Endodermal cell (in vitro differentiated cells): ENCODE results near the gene B4GALNT4. TPM values are rescaled to one million over a fixed set of nuclear protein-coding genes. Genes with fewer than 3 reads are reported as not detected.

ENCODE experiments used
- DNase-seq: peaks from one replicate; pipeline ENCODE4 v3.0.0-alpha.2; 2017
- H3K27ac ChIP-seq: 2 replicates; pipeline ENCODE4 v1.5.1; 2013; ENCODE audit warnings: mild to moderate bottlenecking, low read depth, low read length, moderate library complexity
- H3K27me3 ChIP-seq: 2 replicates; pipeline ENCODE4 v1.6.1; 2013; ENCODE audit warnings: mild to moderate bottlenecking, low read length, moderate library complexity; ENCODE audit not compliant: insufficient read depth, control insufficient read depth, poor library complexity, severe bottlenecking
- H3K36me3 ChIP-seq: 2 replicates; pipeline ENCODE4 v1.7.0; 2013; ENCODE audit warnings: mild to moderate bottlenecking, low read length, moderate library complexity; ENCODE audit not compliant: control insufficient read depth, insufficient read depth
- H3K4me1 ChIP-seq: one replicate; pipeline ENCODE4 v1.7.0; 2013; ENCODE audit warnings: low read length; ENCODE audit not compliant: control insufficient read depth, insufficient read depth
- H3K4me3 ChIP-seq: 2 replicates; pipeline ENCODE4 v1.5.1; 2013; ENCODE audit warnings: mild to moderate bottlenecking, low read length, moderate library complexity
- H3K9ac ChIP-seq: 2 replicates; pipeline ENCODE4 v1.6.1; 2013; ENCODE audit warnings: mild to moderate bottlenecking, low read length, moderate library complexity; ENCODE audit not compliant: poor library complexity, severe bottlenecking; ENCODE audit errors: extremely low read depth
- H3K9me3 ChIP-seq: 2 replicates; pipeline ENCODE4 v1.6.1; 2013; ENCODE audit warnings: mild to moderate bottlenecking, low read length, moderate library complexity; ENCODE audit not compliant: control insufficient read depth
- H3K27ac Mint-ChIP-seq: 2 replicates; pipeline ENCODE4 v1.8.0; 2020; ENCODE audit warnings: mixed read lengths
- H3K27me3 Mint-ChIP-seq: 2 replicates; pipeline ENCODE4 v1.8.0; 2021; ENCODE audit warnings: mild to moderate bottlenecking, mixed read lengths; ENCODE audit not compliant: insufficient read depth
- H3K36me3 Mint-ChIP-seq: 2 replicates; pipeline ENCODE4 v1.8.0; 2020; ENCODE audit warnings: low read depth, mixed read lengths
- H3K4me1 Mint-ChIP-seq: 2 replicates; pipeline ENCODE4 v1.8.0; 2020; ENCODE audit warnings: mixed read lengths
- H3K4me3 Mint-ChIP-seq: 2 replicates; pipeline ENCODE4 v1.8.0; 2020; ENCODE audit warnings: mild to moderate bottlenecking, moderate library complexity, mixed read lengths
- H3K9me3 Mint-ChIP-seq: 2 replicates; pipeline ENCODE4 v1.8.0; 2020; ENCODE audit warnings: mild to moderate bottlenecking, mixed read lengths
- CTCF ChIP-seq: fragments of 200-600 bp; sonication (generic); conservative IDR thresholded peaks from 2 replicates; pipeline ENCODE4 v1.5.0; 2021; ENCODE audit warnings: antibody characterized with exemption, mild to moderate bottlenecking
- WGBS, 2 experiments: methylation state at CpG; one replicate each; pipeline versions ENCODE4 v1.1.5 to v1.1.7; 2013; ENCODE audit warnings: missing lambda C conversion rate in 2 of 2, mixed read lengths in 1 of 2; ENCODE audit not compliant: insufficient coverage in 1 of 2, insufficient read length in 1 of 2; 5-methylcytosine and 5-hydroxymethylcytosine counted together
- total RNA-seq, 2 donors: library from RNA; stranded (reverse); fragmentation: NEBNext Ultra II Directional in 1 of 2; extraction: Animal tissue kit (Norgen Biotek cat#: 25700) in 1 of 2; gene quantifications; 2 replicates in 1 of 2; 3 replicates in 1 of 2; pipeline ENCODE4 v1.2.1, GENCODE V29; 2021

Gene B4GALNT4
- total RNA-seq, 2 donors from 2014 or later = 109 to 118 TPM

- Histone ChIP-seq H3K27ac (no peak overlapping the region), H3K36me3 (no peaks in the 10 kb centered on the region), H3K4me3 (no peak overlapping the region), H3K27me3 (no peaks in the 10 kb centered on the region), H3K4me1 (no peaks in the 10 kb centered on the region), H3K9me3 (peaks cover 14% of the 10 kb centered on the region), H3K9ac (no peak overlapping the region)
- Mint-ChIP-seq H3K9me3 (peaks cover 22% of the 10 kb centered on the region), H3K36me3 (peaks cover 7% of the 10 kb centered on the region), H3K4me3 (no peak overlapping the region), H3K27ac (no peak overlapping the region), H3K27me3 (peaks cover 6% of the 10 kb centered on the region), H3K4me1 (peaks cover 3% of the 10 kb centered on the region)
- peak; percentile 75 for TF ChIP-seq CTCF
- DNase-seq = peak; percentile 85
- 79 to 84% methylated on average over 15 to 24 of the region's 24 CpGs for WGBS, 2 experiments
These were observed 5.1 kb upstream of the B4GALNT4 start for GRCh38 chr11:363948-364761.

- 91 to 92% methylated on average over 17 to 22 of the region's 22 CpGs for WGBS, 2 experiments
- Histone ChIP-seq H3K27ac (no peak overlapping the region), H3K27me3 (no peaks in the 10 kb centered on the region), H3K4me1 (no peaks in the 10 kb centered on the region), H3K4me3 (no peak overlapping the region), H3K9me3 (peaks cover 11% of the 10 kb centered on the region), H3K9ac (no peak overlapping the region), H3K36me3 (no peaks in the 10 kb centered on the region)
- no peak for TF ChIP-seq CTCF
- no peak for DNase-seq
- Mint-ChIP-seq H3K27ac (no peak overlapping the region), H3K4me3 (no peak overlapping the region), H3K27me3 (peaks cover 3% of the 10 kb centered on the region), H3K36me3 (peaks cover 7% of the 10 kb centered on the region), H3K4me1 (peaks cover 3% of the 10 kb centered on the region), H3K9me3 (peaks cover 17% of the 10 kb centered on the region)
These were observed 4.1 kb upstream of the B4GALNT4 start for GRCh38 chr11:364991-365725.

- Histone ChIP-seq H3K36me3 (no peaks in the 10 kb centered on the region), H3K9ac (no peak overlapping the region), H3K9me3 (peaks cover 5% of the 10 kb centered on the region), H3K4me1 (no peaks in the 10 kb centered on the region), H3K4me3 (no peak overlapping the region), H3K27ac (no peak overlapping the region), H3K27me3 (no peaks in the 10 kb centered on the region)
- Mint-ChIP-seq H3K36me3 (peaks cover 7% of the 10 kb centered on the region), H3K4me3 (no peak overlapping the region), H3K27me3 (peaks cover 3% of the 10 kb centered on the region), H3K27ac (no peak overlapping the region), H3K9me3 (peaks cover 10% of the 10 kb centered on the region), H3K4me1 (peaks cover 9% of the 10 kb centered on the region)
- TF ChIP-seq CTCF = no peak
- DNase-seq = no peak
- WGBS, 2 experiments = 86 to 87% methylated on average over 12 to 16 of the region's 16 CpGs
These were observed 3.5 kb upstream of the B4GALNT4 start for GRCh38 chr11:365831-366230.
